Neural progenitor cell (in vitro differentiated cells): ENCODE results near the gene PSMD2.

Experiments used
- CTCF ChIP-seq: fragments of 200-600 bp; sonication (generic); IDR thresholded peaks from 2 replicates; pipeline ENCODE4 v1.5.1; 2017; ENCODE audit warnings: antibody characterized with exemption, mild to moderate bottlenecking
- EZH2 ChIP-seq: fragments of 200-600 bp; sonication (generic); IDR thresholded peaks from 2 replicates; pipeline ENCODE4 v1.6.1; 2017; ENCODE audit warnings: antibody characterized with exemption, mild to moderate bottlenecking, moderate library complexity

GRCh38 chr3:184261854-184262763 lies 36.9 kb upstream of the PSMD2 start:
- peak; percentile 77 for TF ChIP-seq EZH2
- no peak for TF ChIP-seq CTCF
